Fibroblast of mammary gland (primary cell): Measurements from ENCODE around the gene NDUFB6.

Experiments used
- DNase-seq: peaks from one replicate; pipeline ENCODE4 v3.0.0-alpha.2; 2010; ENCODE audit warnings: low read depth
- H3K4me3 ChIP-seq: 2 replicates; pipeline ENCODE4 v1.5.1; 2011; ENCODE audit warnings: low read depth, mild to moderate bottlenecking, low read length, moderate library complexity; ENCODE audit not compliant: control insufficient read depth
- TF ChIP-seq, protein P1 (sequence below): conservative IDR thresholded peaks from 2 replicates; pipeline ENCODE4 v1.5.1; 2011; ENCODE audit warnings: low read depth, low read length, inconsistent platforms; ENCODE audit not compliant: control insufficient read depth, insufficient read depth

The NDUFB6 gene

DNA sequence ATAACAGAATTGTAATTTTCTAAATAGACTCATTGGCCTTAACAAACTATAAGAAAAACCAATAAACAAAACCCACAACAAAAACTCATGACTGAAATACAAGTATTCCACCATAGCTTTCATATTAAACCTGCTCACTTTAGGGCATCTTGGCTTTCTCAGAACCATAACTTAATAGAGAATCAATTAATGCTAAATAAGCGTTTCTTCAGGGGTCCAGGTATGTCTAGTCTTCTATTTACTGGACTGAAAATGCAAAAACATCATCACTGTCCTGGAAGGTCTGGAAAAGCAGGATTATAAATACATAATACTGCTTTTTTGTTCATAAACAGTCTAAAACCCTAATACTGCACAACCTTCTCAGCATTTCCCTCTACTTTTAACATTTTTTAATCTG lies 27.1 kb downstream of the NDUFB6 start:
- no peak overlapping the region for H3K4me3 ChIP-seq
- DNase-seq, result no peak
- TF ChIP-seq, protein P1, sequence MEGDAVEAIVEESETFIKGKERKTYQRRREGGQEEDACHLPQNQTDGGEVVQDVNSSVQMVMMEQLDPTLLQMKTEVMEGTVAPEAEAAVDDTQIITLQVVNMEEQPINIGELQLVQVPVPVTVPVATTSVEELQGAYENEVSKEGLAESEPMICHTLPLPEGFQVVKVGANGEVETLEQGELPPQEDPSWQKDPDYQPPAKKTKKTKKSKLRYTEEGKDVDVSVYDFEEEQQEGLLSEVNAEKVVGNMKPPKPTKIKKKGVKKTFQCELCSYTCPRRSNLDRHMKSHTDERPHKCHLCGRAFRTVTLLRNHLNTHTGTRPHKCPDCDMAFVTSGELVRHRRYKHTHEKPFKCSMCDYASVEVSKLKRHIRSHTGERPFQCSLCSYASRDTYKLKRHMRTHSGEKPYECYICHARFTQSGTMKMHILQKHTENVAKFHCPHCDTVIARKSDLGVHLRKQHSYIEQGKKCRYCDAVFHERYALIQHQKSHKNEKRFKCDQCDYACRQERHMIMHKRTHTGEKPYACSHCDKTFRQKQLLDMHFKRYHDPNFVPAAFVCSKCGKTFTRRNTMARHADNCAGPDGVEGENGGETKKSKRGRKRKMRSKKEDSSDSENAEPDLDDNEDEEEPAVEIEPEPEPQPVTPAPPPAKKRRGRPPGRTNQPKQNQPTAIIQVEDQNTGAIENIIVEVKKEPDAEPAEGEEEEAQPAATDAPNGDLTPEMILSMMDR, result no peak

DNA sequence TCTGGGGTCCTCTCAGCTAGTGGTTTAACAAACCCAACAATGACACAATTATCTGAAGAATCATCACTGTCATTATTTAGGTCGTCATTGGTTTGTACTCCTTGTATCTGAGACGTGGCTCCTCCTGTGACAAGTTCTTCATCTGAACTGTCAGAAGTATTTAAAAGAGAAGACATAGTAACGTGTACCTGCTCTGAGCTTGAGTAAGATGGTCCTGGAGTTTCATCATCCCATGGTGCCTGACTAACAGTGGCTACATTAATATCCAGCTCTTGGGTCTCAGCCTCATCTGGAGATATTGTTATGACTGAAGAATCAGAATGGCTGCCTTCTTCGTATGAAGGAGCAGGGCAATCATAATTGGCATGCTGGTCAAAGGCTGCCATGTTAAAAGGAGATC lies 29.9 kb downstream of the NDUFB6 start:
- H3K4me3 ChIP-seq, result no peak overlapping the region
- TF ChIP-seq, protein P1, result no peak
- DNase-seq, result no peak

DNA sequence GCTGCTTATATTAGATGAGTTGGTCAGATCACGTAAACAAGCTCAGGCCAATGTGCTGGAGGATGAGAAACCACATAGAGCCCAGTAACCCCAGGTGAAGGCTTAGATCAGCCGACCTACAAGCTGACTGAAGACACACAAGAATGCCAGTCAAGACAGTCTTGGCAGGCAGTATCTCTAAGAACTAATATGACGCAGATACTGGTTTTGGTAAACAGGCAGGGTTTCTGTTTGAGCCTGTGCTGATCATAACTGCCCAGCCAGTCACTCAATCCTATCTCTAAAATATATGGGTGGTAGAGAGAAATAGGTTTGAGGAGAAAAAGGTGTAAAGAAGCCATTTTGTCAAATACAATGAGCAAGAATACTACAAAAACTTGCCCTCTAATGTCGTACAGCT lies 39.1 kb downstream of the NDUFB6 start:
- TF ChIP-seq, protein P1, result no peak
- no peak for DNase-seq

DNA sequence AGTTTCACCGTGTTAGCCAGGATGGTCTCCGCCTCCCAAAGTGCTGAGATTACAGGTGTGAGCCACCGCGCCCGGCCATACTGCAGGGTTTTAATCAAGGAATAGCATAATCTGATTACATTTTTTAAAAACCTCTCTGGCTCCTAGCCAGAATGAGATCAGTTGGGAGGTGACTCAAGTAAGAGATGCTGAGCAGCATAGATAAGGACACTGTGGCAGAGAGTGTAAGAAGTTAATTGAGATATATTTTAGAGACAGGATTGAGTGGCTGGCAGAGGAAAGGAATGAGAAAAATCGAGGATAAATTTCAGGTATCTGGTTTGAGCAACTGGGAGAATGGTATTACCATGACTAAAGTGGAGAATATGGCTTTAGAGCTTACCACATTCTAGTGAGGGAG lies 39.6 kb downstream of the NDUFB6 start:
- no peak overlapping the region for H3K4me3 ChIP-seq
- TF ChIP-seq, protein P1, result no peak
- no peak for DNase-seq

More for the DNA sequence above, 39.1 kb downstream of the NDUFB6 start:
- H3K4me3 ChIP-seq, result no peak overlapping the region

DNA sequence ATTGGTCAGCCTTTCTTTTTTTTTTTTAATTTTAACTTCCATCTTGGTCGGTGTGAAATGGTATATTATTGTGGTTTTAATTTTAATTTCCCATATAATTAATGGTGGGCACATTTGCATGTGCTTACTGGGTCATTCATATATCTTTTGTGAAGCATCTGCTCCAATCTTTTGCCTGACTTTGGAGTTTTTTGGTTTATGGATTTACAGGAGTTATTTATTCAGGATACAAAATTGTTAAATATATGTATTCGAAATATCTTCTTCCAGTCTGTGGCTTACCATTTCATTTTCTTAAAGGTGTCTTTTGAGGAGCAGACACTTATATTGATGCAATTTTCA lies 46.3 kb downstream of the NDUFB6 start:
- TF ChIP-seq, protein P1, result no peak
- peak overlapping the region; percentile 70 for H3K4me3 ChIP-seq
- no peak for DNase-seq

DNA sequence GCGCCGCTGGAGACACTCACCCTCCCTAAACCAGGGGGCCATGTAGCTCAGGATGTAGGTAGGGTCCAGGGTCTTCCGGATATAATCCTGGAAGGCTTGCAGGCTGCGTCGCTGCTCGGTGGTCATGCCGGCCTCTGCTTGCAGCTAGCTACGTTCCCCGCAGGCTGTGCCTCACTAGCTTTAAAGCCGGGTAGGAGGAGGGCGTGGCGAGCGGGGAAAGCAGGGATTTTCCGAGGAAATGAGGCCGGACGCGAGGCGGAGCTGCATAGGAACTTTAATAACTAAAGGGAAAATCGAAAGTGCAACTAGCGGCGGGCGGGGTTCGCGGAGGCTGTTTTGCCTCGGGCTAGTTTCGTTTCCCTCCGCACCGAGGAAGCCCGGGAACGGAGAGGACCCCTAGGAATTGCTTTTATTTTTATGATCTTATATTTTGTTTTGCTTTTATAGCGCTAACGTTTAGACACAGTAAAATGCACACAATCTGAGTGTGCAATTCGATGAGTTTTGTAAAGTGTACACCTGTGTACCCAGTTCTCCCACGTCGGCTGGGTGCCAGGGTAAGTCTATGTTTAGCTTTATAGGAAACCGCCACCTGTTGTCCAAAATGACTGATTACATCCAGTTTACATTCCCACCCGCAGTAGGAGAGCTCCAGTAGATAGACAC lies 46.8 kb downstream of the NDUFB6 start, which contains the start of gene RIGI:
RIGI (minus strand) TSS at position 156 of the 666 bp plus-strand sequence; CDS start at position 126, 30 bp downstream.
- H3K4me3 ChIP-seq, result peak within 1 kb of the TSS; percentile 70
- peak; percentile 89 for DNase-seq
- TF ChIP-seq, protein P1, result peak; percentile 34

DNA sequence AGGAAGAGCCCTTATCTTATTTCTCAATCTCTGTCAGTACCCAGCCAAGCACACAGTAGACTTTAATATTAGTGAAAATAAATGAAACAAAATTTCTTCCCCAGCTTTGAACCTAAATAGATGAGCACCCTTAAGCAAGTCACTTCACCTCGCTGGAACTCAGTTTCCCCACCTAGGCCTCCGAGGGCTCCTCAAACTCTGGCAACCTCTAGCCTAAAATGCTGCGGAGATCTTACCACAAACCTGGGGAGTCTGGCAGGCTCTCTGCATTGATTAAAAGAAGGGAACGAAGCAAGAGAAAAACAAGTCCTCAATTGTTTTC lies 47.3 kb downstream of the NDUFB6 start:
- TF ChIP-seq, protein P1, result no peak
- H3K4me3 ChIP-seq, result peak overlapping the region; percentile 70
- no peak for DNase-seq
